Upper lobe of left lung (tissue), 6 donors: ENCODE results near the gene CTU1. TPM values are rescaled to one million over a fixed set of nuclear protein-coding genes. Genes with fewer than 3 reads are reported as not detected.

ENCODE experiments used
- ATAC-seq, 2 donors: fragments of 200-7000 bp; cut with Tn5 transposase; one replicate each; pipeline ENCODE4 v1.9.1; 2022; ENCODE audit warnings: mild to moderate bottlenecking in 2 of 2, moderate library complexity in 2 of 2; ENCODE audit not compliant: low FRiP score in 2 of 2
- DNase-seq, 2 donors: peaks; one replicate each; pipeline ENCODE4 v3.0.0-alpha.2; 2019 to 2020
- H3K27ac ChIP-seq, 4 donors: fragments of 200-600 bp; sonication (generic); one replicate each; pipeline ENCODE4 v1.5.1; 2016 to 2019
- H3K27me3 ChIP-seq, 4 donors: fragments of 200-600 bp; sonication (generic); one replicate each; pipeline ENCODE4 v1.5.1; 2017 to 2019
- H3K36me3 ChIP-seq, 4 donors: fragments of 200-600 bp; sonication (generic); one replicate each; pipeline ENCODE4 v1.5.1; 2016 to 2019
- H3K4me1 ChIP-seq, 4 donors: fragments of 200-600 bp; sonication (generic); one replicate each; pipeline ENCODE4 v1.5.1; 2018 to 2019
- H3K4me3 ChIP-seq, 4 donors: fragments of 200-600 bp; sonication (generic); one replicate each; pipeline ENCODE4 v1.5.1; 2017 to 2019; ENCODE audit warnings: mild to moderate bottlenecking in 2 of 4, moderate library complexity in 1 of 4
- H3K9me3 ChIP-seq, 4 donors: fragments of 200-600 bp; sonication (generic); one replicate each; pipeline ENCODE4 v1.5.1; 2018 to 2019
- EP300 ChIP-seq, 4 donors: sonication (generic); formaldehyde crosslinking; IDR thresholded peaks; one replicate each; pipeline ENCODE4 v1.5.1; 2017; ENCODE audit warnings: antibody characterized with exemption in 4 of 4, control low read depth in 2 of 4
- POLR2A ChIP-seq, 4 donors: fragments of 450-650 bp; IDR thresholded peaks; one replicate each; pipeline ENCODE4 v1.5.1; 2016 to 2017; ENCODE audit warnings: antibody characterized with exemption in 4 of 4, mild to moderate bottlenecking in 2 of 4
- POLR2AphosphoS5 ChIP-seq, 2 donors: sonication (generic); formaldehyde crosslinking; IDR thresholded peaks; one replicate each; pipeline ENCODE4 v1.5.1; 2017; ENCODE audit warnings: antibody characterized with exemption in 2 of 2
- WGBS, 2 donors: methylation state at CpG; one replicate each; pipeline ENCODE4 v1.1.5; 2017 to 2018; 5-methylcytosine and 5-hydroxymethylcytosine counted together
- total RNA-seq, 6 donors: library from RNA; depleted of rRNA in 4 of 6; stranded (reverse); fragments of >200 nt in 4 of 6; gene quantifications; one replicate each; pipeline versions ENCODE4 v1.1.0 to v1.2.1, GENCODE V29; 2016 to 2021
- TF ChIP-seq, protein P1 (sequence below), 6 experiments: fragments of 450-650 bp in 4 of 6; fragments of 200-600 bp in 2 of 6; sonication (generic) in 2 of 6; IDR thresholded peaks; one replicate each; pipeline ENCODE4 v1.5.1; 2016 to 2019; ENCODE audit warnings: antibody characterized with exemption in 6 of 6
- donor health status: DM: no; HTN: no; CAD: no; lungs with moderate emphysema.
- donor health status: DM: no; HTN: yes; CAD: no; lungs with severe emphysema.

CTU1 gene
- total RNA-seq, 6 donors from 2014 or later, result 9.5 to 23.0 (median 15.1) TPM

DNA sequence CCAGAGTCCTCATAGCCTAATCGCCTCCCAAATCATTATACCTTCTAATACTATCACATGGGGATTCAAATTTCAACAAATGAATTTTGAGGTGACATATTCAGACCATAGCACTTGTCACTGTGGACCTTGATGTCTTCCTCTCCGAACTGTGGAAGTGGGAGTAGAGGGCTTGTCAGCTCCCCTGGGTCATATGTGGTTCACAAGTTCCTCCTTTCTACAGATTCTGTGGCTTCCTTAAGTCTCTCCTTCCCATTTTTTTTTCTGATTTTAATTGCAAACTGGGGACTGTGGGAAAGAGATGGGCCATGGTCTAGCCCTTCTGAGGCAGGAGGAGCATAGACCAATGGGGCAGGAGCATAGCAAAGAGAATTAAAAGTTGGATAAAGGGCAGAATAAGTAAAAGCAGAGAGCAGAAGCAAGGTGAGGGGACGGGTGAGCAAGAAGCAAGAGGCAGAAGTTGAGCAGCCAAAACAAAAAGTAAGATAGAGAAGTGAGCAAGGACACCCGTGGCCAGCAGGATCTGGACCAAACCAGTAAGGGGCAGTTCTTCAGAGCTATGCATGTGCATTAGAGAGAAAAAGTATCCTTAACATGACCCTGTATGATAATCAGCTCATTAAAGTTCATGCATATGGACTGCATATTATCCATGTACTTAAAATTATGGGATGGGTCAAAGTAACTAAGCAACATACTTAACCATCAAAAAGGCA is 31.2 kb upstream of the CTU1 start:
- peak overlapping the region; percentile 68 to 89 (median 80) for H3K27ac ChIP-seq
- no peaks in the 10 kb centered on the region for H3K27me3 ChIP-seq
- H3K9me3 ChIP-seq, result no peaks in the 10 kb centered on the region
- no peak overlapping the region for H3K4me3 ChIP-seq
- WGBS, 2 donors, result 51 to 55% methylated on average over 4 of the region's 4 CpGs
- peak in 1 of 2 donors; percentile 59 for DNase-seq
- ATAC-seq, result peak in 1 of 2 donors; percentile 65
- H3K4me1 ChIP-seq, result peaks cover 0 to 16% (median 14%) of the 10 kb centered on the region in 4 donors
- H3K36me3 ChIP-seq, result no peaks in the 10 kb centered on the region
- no peak for TF ChIP-seq POLR2A (IDR thresholded peaks at IDR 0.05)
- TF ChIP-seq, protein P1, sequence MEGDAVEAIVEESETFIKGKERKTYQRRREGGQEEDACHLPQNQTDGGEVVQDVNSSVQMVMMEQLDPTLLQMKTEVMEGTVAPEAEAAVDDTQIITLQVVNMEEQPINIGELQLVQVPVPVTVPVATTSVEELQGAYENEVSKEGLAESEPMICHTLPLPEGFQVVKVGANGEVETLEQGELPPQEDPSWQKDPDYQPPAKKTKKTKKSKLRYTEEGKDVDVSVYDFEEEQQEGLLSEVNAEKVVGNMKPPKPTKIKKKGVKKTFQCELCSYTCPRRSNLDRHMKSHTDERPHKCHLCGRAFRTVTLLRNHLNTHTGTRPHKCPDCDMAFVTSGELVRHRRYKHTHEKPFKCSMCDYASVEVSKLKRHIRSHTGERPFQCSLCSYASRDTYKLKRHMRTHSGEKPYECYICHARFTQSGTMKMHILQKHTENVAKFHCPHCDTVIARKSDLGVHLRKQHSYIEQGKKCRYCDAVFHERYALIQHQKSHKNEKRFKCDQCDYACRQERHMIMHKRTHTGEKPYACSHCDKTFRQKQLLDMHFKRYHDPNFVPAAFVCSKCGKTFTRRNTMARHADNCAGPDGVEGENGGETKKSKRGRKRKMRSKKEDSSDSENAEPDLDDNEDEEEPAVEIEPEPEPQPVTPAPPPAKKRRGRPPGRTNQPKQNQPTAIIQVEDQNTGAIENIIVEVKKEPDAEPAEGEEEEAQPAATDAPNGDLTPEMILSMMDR (IDR thresholded peaks at IDR 0.05), result no peak
- no peak for TF ChIP-seq POLR2AphosphoS5 (IDR thresholded peaks at IDR 0.05)
- TF ChIP-seq EP300 (IDR thresholded peaks at IDR 0.05), result no peak

DNA sequence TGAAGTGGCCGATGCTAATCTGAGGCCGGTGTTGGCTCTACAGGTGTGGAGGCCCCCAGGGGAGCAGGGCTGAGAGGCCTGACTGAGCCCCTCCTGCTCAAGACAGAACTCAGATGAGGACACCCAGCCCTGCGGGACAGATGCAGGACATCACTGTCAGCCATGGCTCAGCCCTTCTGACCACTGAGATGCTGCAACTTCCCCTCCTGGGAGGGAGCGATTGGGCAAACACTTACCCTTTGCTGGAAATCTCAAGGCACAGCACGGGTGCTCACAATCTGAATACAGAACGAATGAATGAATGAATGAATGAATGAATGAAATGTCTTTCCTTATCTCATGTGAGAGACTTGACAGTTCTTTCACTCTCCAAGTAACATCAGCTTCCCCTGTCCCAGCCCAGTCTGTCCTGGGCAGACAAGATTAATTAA is 30.4 kb upstream of the CTU1 start:
- peak in 1 of 2 donors; percentile 81 for DNase-seq

DNA sequence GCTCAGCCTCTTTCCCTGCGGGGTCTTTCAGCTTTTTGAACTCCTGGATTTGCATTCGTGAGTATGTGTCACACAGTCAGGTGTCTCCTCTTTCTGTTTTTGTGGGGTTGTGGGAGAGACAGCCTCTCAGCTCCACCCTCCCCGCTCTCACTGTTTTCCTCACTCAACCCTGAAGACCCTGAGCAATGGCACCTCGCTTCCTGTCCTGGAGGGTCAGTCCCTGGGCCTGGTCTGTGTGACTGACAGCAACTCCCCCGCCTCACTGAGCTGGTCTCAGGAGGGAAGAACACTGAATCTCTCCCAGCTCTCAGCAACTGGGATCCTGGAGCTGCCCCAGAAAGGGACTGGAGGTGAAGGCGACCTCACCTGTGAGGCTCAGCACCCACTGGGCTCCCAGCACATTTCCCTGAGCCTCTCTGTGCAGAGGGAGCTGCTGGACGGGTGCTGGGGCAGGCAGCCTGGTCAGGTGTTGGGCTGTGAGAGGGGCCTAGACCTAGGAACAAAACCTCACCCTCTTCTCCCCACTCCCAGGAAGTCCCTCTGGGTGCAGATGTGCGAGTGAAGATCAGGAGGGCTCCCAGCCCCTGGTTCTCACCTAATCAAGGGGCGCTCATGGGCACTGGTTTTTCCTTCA is 29.7 kb upstream of the CTU1 start:
- ATAC-seq, result no peak
- Histone ChIP-seq H3K36me3 (no peaks in the 10 kb centered on the region), H3K9me3 (no peaks in the 10 kb centered on the region), H3K27me3 (no peaks in the 10 kb centered on the region), H3K27ac (peak overlapping the region; percentile 78 to 89 (median 80)), H3K4me1 (peaks cover 0 to 19% (median 15%) of the 10 kb centered on the region in 4 donors), H3K4me3 (no peak overlapping the region)
- no peak for TF ChIP-seq POLR2AphosphoS5 (IDR thresholded peaks at IDR 0.05)
- TF ChIP-seq EP300 (IDR thresholded peaks at IDR 0.05), result no peak
- TF ChIP-seq POLR2A (IDR thresholded peaks at IDR 0.05), result no peak
- TF ChIP-seq, protein P1 (IDR thresholded peaks at IDR 0.05), result no peak
- WGBS, 2 donors, result 71 to 80% methylated on average over 7 to 9 of the region's 9 CpGs
- DNase-seq, result no peak

More for the DNA sequence above, 30.4 kb upstream of the CTU1 start:
- WGBS, 2 donors, result 26 to 46% methylated on average over 4 to 5 of the region's 6 CpGs
- no peaks in the 10 kb centered on the region for H3K9me3 ChIP-seq
- H3K36me3 ChIP-seq, result no peaks in the 10 kb centered on the region
- peaks cover 0 to 16% (median 14%) of the 10 kb centered on the region in 4 donors for H3K4me1 ChIP-seq
- peak; percentile 76 to 81 for ATAC-seq
- H3K4me3 ChIP-seq, result no peak overlapping the region
- TF ChIP-seq EP300 (IDR thresholded peaks at IDR 0.05) (peak in 1 of 4 donors; percentile 31), POLR2AphosphoS5 (IDR thresholded peaks at IDR 0.05) (peak; percentile 79 to 81), POLR2A (IDR thresholded peaks at IDR 0.05) (peak in 1 of 4 donors; percentile 59)
- TF ChIP-seq, protein P1 (IDR thresholded peaks at IDR 0.05), result no peak
- no peaks in the 10 kb centered on the region for H3K27me3 ChIP-seq
- H3K27ac ChIP-seq, result peak overlapping the region; percentile 78 to 89 (median 80)

DNA sequence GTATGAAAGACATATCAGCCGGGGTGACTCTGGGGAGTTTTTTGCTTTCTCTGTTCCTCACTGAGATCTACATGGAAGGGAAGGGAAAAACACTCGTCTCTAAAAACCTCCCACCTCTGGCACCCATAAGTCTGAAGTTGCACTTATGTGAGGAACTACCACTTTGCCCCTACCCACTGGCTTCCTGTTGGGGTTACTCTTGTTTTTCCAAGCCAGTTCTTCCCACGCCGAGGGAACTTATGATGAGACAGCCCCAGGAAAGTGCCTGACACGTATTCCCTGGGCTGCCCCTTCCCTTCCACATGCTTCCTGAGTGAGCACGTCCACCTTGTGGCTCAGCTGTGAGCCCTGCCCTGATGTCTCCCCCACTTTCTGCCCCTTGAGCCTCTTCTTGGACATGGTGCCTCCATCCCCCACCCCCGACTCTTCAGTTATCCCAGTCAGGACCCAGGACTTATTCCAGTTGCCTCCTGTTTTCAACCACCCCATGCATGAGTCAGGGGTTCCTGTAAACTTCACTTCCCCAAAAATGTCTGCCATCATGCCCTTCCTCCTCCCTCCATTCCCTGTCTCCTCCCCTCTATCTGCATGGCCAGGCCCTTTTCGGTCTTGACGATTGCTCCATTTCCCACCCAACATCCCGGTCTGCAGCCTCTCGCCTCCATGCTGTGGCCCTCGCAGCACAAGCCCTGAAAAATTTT is 28.8 kb upstream of the CTU1 start:
- H3K9me3 ChIP-seq, result no peaks in the 10 kb centered on the region
- peak; percentile 47 to 74 for ATAC-seq
- no peaks in the 10 kb centered on the region for H3K27me3 ChIP-seq
- peak in 1 of 2 donors; percentile 51 for TF ChIP-seq POLR2AphosphoS5 (IDR thresholded peaks at IDR 0.05)
- TF ChIP-seq EP300 (IDR thresholded peaks at IDR 0.05), result no peak
- TF ChIP-seq, protein P1 (IDR thresholded peaks at IDR 0.05), result no peak
- peak in 1 of 4 donors; percentile 40 for TF ChIP-seq POLR2A (IDR thresholded peaks at IDR 0.05)
- H3K4me3 ChIP-seq, result no peak overlapping the region
- WGBS, 2 donors, result 51 to 62% methylated on average over 12 of the region's 12 CpGs
- H3K27ac ChIP-seq, result peak overlapping the region; percentile 78 to 89 (median 80)
- DNase-seq, result peak in 1 of 2 donors; percentile 60
- no peaks in the 10 kb centered on the region for H3K36me3 ChIP-seq
- H3K4me1 ChIP-seq, result peaks cover 5 to 27% (median 21%) of the 10 kb centered on the region in 4 donors
